Posterior vena cava (tissue), 2 donors: ENCODE measurements around the gene ATP2B1. TPM values are rescaled to one million over a fixed set of nuclear protein-coding genes. Genes with fewer than 3 reads are reported as not detected.

ENCODE experiments used
- DNase-seq: peaks from one replicate; pipeline ENCODE4 v3.0.0-alpha.2; 2020; ENCODE audit warnings: low spot score
- intact Hi-C, 2 donors: fragments of 100-400 bp; cut with DNase I; formaldehyde crosslinking; loops; one replicate each; pipeline versions ENCODE4 v1.14.1 to v1.14.2; 2022 to 2023
- total RNA-seq, 2 donors: library from RNA; stranded (reverse); fragmentation: NEBNext Ultra II Directional; extraction: Animal tissue kit (Norgen Biotek cat#: 25700); gene quantifications; one replicate each; pipeline ENCODE4 v1.2.1, GENCODE V29; 2021
- donor health status: DM: yes; HTN: yes; CAD: no.
- donor health status: DM: yes; HTN: yes; CAD: no.

The ATP2B1 gene
- total RNA-seq, 2 donors from 2014 or later: 37.6 to 44.0 TPM

DNA sequence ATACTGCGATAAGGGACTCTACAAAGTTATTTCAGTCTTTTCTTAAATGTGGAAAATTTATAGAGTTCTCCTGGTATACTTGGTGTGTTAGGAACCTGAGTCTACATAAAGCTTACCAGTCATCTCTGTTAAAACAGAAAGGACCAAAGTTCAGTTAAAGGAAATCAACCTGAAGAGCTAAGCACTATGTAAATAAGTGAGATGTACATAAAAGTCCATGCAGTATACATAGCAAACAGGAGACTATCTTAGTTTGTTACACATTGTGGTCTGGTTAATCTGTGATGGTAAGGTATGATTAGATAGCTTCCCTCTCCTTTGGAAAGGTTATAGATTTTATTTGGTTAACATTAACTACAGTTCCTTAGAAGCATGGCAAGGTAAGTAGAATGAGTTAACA lies 75.9 kb downstream of the ATP2B1 start:
- intact Hi-C loops: no loop called here

DNA sequence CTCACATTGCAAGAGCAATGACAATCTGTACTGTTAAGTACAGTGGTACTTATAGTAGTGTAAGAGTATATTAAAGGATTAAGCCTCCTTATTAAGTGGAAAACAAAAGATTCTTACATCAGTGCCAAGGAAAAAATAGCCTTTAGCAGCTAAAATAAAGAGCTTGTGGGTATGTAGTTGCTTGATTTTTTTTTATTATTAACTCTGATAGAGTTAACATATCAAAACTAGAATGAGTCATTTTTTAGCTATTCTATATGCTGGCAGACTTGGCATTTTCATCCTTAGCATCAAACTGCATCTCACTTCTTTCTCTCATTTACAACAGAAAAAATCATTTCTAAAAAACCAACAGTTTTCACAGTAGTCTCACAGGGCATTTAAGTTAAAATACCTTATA lies 86.5 kb downstream of the ATP2B1 start:
- no peak for DNase-seq
- intact Hi-C loops: no loop called here

More for the DNA sequence above, 75.9 kb downstream of the ATP2B1 start:
- no peak for DNase-seq

GRCh38 chr12:89621521-89621920 lies 87.1 kb downstream of the ATP2B1 start:
- DNase-seq: no peak
- intact Hi-C loops: no loop called here

- no peak for DNase-seq
- intact Hi-C loops: no loop called here
Observed at GRCh38 chr12:89619764-89620163, 88.9 kb downstream of the ATP2B1 start.

DNA sequence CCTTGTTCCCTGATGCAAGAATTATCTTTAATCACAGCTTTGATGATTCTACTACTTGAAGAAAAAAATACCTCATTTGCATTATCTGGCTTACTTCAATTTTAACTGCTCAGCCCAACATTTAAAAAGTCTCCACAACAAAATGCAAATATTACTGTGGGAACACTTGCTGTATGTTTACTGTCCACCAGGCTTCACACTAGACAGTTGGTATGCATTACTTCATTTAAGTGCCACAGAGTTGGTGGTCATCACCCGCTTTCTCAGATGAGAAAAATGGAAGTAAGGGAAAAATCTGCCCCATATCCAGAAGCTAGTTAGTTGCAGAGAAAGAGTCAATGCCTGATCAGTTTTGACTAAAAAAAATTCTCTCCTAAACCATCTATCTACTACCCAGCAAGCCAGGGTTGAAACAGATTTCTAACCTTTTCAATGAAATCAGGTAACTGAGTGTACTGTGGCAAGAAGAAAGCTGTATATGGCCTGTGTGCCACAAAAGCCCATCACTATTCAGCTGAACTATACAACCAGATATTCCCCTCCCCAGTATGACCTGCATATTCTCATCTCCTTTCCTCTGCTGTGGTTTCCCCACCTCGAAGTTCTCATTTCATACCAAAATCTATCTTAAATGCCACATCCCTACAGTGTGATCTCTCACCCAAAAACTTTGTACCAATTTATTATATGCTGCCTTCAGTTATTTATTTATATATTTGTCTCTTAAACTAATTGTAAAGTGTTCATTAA lies 90.3 kb downstream of the ATP2B1 start:
- intact Hi-C loops: no loop called here
- no peak for DNase-seq

DNA sequence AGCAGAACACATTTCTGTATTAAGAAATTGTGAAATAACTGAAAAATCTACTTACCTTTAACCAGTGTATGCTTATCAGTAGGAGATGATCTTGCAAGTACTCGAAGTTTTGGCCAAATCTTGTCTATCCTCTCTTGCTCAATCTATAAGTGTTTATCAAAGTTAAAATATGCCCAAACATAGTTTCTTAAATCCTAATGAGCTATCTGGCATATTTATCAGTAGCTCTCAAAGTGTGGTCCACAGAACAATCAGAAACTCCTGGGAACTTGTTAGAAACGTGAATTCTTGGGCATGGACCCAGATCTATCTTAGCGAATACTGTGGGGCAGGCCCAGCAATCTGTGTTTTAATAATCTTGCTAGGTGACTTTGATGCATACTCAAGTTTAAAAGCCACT lies 98.3 kb downstream of the ATP2B1 start:
- DNase-seq: no peak

GRCh38 chr12:89603678-89604077 lies 105.0 kb downstream of the ATP2B1 start:
- no peak for DNase-seq
- intact Hi-C loops: no loop called here

More for the DNA sequence above, 98.3 kb downstream of the ATP2B1 start:
- intact Hi-C loops: loop anchor here in 1 of 2 donors (5.0 kb wide), 1 partner anchor 1732 kb away; no protein-coding TSS in a partner anchor

- intact Hi-C loops: no loop called here
- DNase-seq: no peak
Observed at GRCh38 chr12:89597770-89598169, 110.9 kb downstream of the ATP2B1 start.

DNA sequence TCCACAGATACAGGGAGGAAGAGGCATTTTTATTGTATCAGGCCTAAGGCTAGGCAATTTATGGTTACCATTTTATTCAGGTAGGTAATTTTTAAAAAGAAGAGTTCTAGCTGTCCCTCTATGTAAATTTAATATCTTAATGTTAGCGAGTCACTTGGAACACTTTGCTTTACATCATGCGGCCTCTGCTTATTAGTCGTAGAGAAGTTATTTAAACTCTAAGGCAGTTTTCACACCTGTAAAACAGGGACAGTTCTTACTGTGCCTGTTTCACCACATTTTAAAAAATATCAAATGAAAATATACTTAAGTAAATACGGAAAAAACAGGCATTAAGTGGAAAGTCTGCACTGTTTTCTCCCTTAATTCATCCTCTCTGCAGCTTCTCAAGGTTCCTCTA lies 111.4 kb downstream of the ATP2B1 start:
- intact Hi-C loops: no loop called here
- DNase-seq: no peak

DNA sequence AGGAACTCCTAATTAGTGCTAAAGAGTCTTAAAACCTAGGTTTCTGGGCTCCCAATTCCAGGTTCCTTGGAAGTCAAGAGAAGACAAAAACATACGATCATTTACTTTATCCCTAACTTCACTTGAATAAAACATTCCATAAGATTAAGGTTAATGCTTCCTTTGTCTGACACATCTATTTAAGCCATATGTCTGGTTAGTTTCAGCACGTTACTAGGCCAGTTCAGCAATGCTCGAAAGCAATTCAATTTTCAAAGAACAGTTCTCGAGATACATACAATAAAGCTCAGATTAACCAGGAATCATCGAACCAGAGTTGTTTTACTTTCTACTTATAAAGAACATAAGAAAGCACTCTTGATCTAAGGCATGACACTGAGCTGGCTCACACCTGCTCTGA lies 114.8 kb downstream of the ATP2B1 start:
- DNase-seq: no peak
- intact Hi-C loops: no loop called here

GRCh38 chr12:89593233-89593632 lies 115.4 kb downstream of the ATP2B1 start:
- intact Hi-C loops: no loop called here
- no peak for DNase-seq

DNA sequence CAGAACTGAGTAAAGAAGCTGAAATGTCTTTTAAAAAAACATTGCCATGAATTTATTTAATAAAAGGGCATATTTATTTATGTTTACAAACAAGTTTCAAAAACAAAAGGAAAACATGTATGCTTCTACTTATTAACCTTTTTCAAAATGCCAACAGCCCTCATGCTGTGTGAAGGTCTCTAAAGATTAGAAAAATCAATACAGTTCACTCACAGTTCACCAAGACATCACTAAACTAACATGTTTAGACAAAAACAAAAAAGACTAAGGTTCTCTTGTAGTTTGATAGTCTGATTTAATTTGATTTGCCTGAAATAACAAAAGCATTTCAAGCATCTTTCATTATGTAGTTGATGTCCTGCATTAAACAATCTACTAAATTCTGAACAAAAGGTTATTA lies 118.9 kb downstream of the ATP2B1 start:
- no peak for DNase-seq
- intact Hi-C loops: no loop called here

DNA sequence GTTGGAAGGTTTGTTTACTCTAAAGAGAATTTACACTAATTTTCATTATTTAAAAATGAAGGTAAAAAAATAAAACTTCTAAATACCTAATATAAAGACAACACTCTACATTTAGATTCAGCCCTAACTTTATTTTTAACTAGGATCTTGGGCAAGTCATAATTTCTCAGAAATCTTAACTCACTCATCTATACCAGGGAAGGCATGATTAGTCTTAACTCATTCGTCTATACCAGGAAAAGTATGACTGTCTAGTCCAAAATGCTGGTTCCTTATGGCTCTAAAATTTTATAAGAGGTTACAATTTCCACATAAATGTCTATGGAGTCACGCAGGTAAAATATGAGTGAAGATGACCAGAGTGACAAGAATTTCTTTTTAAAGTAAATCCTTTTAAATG lies 130.1 kb downstream of the ATP2B1 start:
- DNase-seq: no peak
- intact Hi-C loops: no loop called here

GRCh38 chr12:89576572-89577220 lies 131.9 kb downstream of the ATP2B1 start:
- intact Hi-C loops: no loop called here
- DNase-seq: no peak

- intact Hi-C loops: no loop called here
- DNase-seq: no peak
Observed at GRCh38 chr12:89575374-89575773, 133.3 kb downstream of the ATP2B1 start.

DNA sequence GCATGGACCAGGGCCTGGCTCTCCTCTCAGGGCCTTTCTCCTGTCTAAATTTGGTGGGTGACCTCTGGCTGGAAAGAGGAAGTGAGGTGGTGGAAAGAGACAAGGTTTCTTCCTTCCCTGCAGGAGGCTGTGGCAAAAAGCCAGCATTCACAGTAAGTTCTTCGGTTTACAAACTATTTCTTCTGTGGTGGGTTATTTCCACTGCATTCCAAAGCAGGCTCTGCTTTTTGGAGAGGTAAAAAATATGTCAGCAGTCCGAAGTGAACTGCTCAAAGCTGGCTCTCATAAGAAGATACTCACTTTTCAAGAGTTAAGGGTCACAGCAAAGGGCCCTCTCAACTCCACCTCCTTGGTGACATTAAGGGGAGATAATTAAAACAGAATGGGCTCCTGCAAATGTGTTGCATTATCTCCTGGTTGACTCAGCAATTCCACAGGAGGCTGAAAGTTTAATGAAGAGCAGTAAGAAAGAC lies 133.9 kb downstream of the ATP2B1 start:
- no peak for DNase-seq
- intact Hi-C loops: no loop called here

DNA sequence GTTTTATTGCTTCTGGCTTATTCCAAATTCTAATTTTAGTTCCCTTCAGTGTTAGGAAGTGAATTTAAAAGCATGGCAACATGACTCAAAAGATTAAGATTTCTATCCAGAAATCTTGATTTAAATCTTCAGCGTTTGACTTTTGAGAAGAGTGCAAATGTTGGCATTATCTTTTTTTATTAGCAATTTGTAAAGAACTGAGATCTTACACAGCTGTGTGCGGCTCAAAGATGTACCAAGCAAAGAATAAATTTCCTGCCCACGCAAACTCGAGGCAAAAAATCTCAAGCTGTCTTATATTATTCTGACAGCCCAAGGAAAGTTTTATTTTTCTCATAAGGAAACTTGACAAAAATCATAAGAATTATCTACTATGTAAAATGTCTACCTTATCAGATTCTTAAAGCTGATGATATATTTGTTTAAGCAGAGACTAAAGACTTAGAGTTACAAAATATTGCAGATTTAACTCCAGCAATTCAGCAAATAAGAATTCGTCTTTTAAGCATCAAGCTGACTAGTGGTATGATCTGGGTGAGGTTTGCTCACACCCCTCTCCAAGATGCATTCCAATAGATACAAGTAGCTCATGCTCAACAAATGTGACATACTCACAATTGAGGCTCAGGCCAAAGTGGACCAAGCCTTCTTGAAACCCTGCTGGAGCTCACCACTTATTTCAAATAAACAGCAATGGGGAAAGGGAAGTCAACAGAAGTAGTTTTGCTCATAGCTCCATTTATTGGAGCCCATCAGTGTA lies 135.4 kb downstream of the ATP2B1 start:
- DNase-seq: no peak

DNA sequence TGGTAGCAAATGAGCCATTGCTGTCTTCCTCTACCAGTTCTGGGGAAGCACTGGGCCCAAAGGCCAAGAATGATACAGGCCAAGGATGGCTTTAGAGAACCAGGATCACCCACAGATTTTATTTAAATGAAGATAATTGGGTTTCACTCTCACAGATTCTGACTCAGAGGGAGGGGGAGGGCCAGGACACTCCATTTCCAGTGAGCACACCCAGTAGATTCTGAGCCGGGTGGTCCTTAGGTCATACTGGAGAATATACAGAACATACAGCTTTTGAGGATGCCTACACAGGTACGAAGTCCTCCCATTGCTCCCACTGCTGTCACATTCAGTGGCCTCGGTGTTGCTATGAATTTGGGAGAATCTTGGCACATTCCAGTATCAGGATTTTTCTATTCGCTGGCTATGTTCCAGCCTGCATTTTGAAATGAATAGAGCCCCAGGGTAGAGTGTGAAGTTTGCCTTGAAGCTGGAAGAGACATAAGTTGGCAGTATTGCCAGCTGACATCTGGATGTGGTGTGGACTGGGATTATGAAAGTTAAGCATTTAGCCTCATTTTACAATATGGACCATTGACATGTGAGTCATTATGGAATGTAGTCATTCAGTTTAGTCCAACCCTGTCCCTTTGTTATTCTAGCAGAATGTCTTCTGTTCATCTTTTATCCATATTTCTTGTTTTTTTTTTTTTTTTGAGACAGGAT lies 137.0 kb downstream of the ATP2B1 start:
- DNase-seq: no peak
- intact Hi-C loops: loop anchor here in 1 of 2 donors (2.0 kb wide), 1 partner anchor 65 kb away; no protein-coding TSS in a partner anchor

More for the DNA sequence above, 135.4 kb downstream of the ATP2B1 start:
- intact Hi-C loops: no loop called here

DNA sequence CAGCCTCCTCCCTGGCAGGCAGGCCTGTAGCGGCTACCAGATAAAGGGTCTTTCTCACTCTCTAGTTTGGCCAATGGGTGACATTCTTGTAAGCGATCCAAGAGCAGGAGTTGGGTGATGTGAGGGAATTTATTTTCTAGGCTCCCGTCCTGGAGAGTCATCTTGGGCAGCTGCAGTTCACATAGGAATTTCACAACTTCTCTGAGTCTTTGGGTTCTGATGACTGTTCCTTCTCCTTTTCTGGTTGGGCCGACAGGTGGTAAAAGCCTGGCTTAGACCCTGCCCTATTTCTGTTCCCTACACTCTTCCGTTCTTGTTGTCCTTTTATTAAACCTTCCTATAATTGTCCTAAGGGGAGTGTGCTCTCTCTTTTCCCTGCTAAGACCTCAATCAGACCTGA lies 140.2 kb downstream of the ATP2B1 start:
- intact Hi-C loops: no loop called here
- DNase-seq: no peak
